Panc1 (cell line): Measurements from ENCODE around the gene ACOX3.

Experiments used
- CTCF ChIP-seq: fragments of 450-650 bp; IDR thresholded peaks from 2 replicates; pipeline ENCODE4 v1.5.1; 2017; ENCODE audit warnings: mild to moderate bottlenecking
- POLR2AphosphoS5 ChIP-seq: IDR thresholded peaks from 2 replicates; pipeline ENCODE4 v1.6.1; 2012; ENCODE audit warnings: mild to moderate bottlenecking, low read depth, low read length, moderate library complexity
- REST ChIP-seq, 2 experiments: IDR thresholded peaks; 2 replicates each; pipeline ENCODE4 v1.6.1; 2011 to 2012; ENCODE audit warnings: low read depth in 2 of 2, control low read depth in 1 of 2, low read length in 1 of 2, mild to moderate bottlenecking in 1 of 2, moderate library complexity in 1 of 2; ENCODE audit not compliant: insufficient read depth in 1 of 2
- SIN3A ChIP-seq: IDR thresholded peaks from 2 replicates; pipeline ENCODE4 v1.6.1; 2012; ENCODE audit warnings: low read depth, mild to moderate bottlenecking, low read length, moderate library complexity, borderline replicate concordance; ENCODE audit not compliant: insufficient read depth

GRCh38 chr4:8386731-8387130, 53.8 kb downstream of the ACOX3 start:
- no peak for TF ChIP-seq CTCF
- TF ChIP-seq REST (IDR thresholded peaks at IDR 0.05; ENCODE audit: insufficient read depth in 1 of 2, low read depth in 2 of 2, low read length in 1 of 2): no peak
- no peak for TF ChIP-seq POLR2AphosphoS5
- TF ChIP-seq SIN3A: no peak
